GM23338 (cell line): ENCODE results near the gene AGAP1. TPM values are rescaled to one million over a fixed set of nuclear protein-coding genes. Genes with fewer than 3 reads are reported as not detected.
A peak's percentile ranks its signal among the peaks of the same experiment; 100 is the strongest.

Experiments
- ATAC-seq: fragments of 200-7000 bp; cut with Tn5 transposase; 3 replicates; pipeline ENCODE4 v1.9.1; 2020
- DNase-seq: peaks from one replicate; pipeline ENCODE4 v3.0.0-alpha.2; 2015; ENCODE audit warnings: low spot score
- H2AFZ ChIP-seq: fragments of 200-600 bp; sonication (generic); 2 replicates; pipeline ENCODE4 v1.8.0; 2016; ENCODE audit warnings: antibody characterized with exemption, mild to moderate bottlenecking, moderate library complexity
- H3F3A ChIP-seq: fragments of 200-600 bp; sonication (generic); replicated peaks from 2 replicates; pipeline ENCODE4 v1.8.0; 2017; ENCODE audit warnings: antibody characterized with exemption, mixed run types, low read depth
- H3K27ac ChIP-seq: fragments of 200-600 bp; sonication (generic); 2 replicates; pipeline ENCODE4 v1.6.1; 2016; ENCODE audit warnings: low read depth
- H3K27me3 ChIP-seq: fragments of 200-600 bp; sonication (generic); 2 replicates; pipeline ENCODE4 v1.8.0; 2016; ENCODE audit warnings: mild to moderate bottlenecking, mixed run types, moderate library complexity; ENCODE audit not compliant: insufficient read depth
- H3K36me3 ChIP-seq: fragments of 200-600 bp; sonication (generic); 2 replicates; pipeline ENCODE4 v1.8.0; 2016; ENCODE audit warnings: mild to moderate bottlenecking; ENCODE audit not compliant: insufficient read depth
- H3K4me1 ChIP-seq: fragments of 200-600 bp; sonication (generic); 2 replicates; pipeline ENCODE4 v1.8.0; 2016; ENCODE audit warnings: mild to moderate bottlenecking, moderate library complexity; ENCODE audit not compliant: insufficient read depth
- H3K4me2 ChIP-seq: fragments of 200-600 bp; sonication (generic); 2 replicates; pipeline ENCODE4 v1.7.1; 2017; ENCODE audit warnings: mixed run types
- H3K4me3 ChIP-seq: fragments of 200-600 bp; sonication (generic); 2 replicates; pipeline ENCODE4 v1.6.1; 2016; ENCODE audit warnings: mixed run types
- H3K79me2 ChIP-seq: fragments of 200-600 bp; sonication (generic); replicated peaks from 2 replicates; pipeline ENCODE4 v1.8.0; 2017; ENCODE audit warnings: mild to moderate bottlenecking; ENCODE audit not compliant: insufficient read depth
- H3K9me2 ChIP-seq: fragments of 200-600 bp; sonication (generic); 2 replicates; pipeline ENCODE4 v1.8.0; 2017; ENCODE audit not compliant: insufficient read depth
- H4K20me1 ChIP-seq: fragments of 200-600 bp; sonication (generic); replicated peaks from 2 replicates; pipeline ENCODE4 v1.8.0; 2017; ENCODE audit warnings: mild to moderate bottlenecking; ENCODE audit not compliant: insufficient read depth
- H3K27ac Mint-ChIP-seq: 2 replicates; pipeline ENCODE4 v1.8.0; 2020; ENCODE audit warnings: inconsistent platforms, mild to moderate bottlenecking, moderate library complexity, mixed read lengths
- H3K27me3 Mint-ChIP-seq: 3 replicates; pipeline ENCODE4 v1.8.0; 2022; ENCODE audit warnings: low read depth, mild to moderate bottlenecking, moderate library complexity, mixed read lengths, inconsistent platforms; ENCODE audit not compliant: insufficient read depth, poor library complexity
- H3K36me3 Mint-ChIP-seq: 3 replicates; pipeline ENCODE4 v1.8.0; 2021; ENCODE audit warnings: low read depth, mild to moderate bottlenecking, inconsistent platforms, moderate library complexity, mixed read lengths
- H3K4me1 Mint-ChIP-seq: 3 replicates; pipeline ENCODE4 v1.8.0; 2020; ENCODE audit warnings: mild to moderate bottlenecking, inconsistent platforms, mixed read lengths
- H3K4me3 Mint-ChIP-seq: 3 replicates; pipeline ENCODE4 v1.8.0; 2021; ENCODE audit warnings: moderate library complexity, mild to moderate bottlenecking, inconsistent platforms, mixed read lengths
- H3K9me3 Mint-ChIP-seq: 3 replicates; pipeline ENCODE4 v1.8.0; 2020; ENCODE audit warnings: moderate library complexity, mild to moderate bottlenecking, inconsistent platforms, mixed read lengths
- CREB1 ChIP-seq: fragments of 250-450 bp; sonication (Bioruptor Pico); IDR thresholded peaks from 2 replicates; pipeline ENCODE4 v1.5.0; 2020; ENCODE audit warnings: low read depth, mild to moderate bottlenecking, moderate library complexity
- CTCF ChIP-seq, 2 experiments: fragments of 200-600 bp in 1 of 2; sonication (generic) in 1 of 2; conservative IDR thresholded peaks; 2 replicates each; pipeline versions ENCODE4 v1.5.1 to v1.6.1; 2016 to 2017; ENCODE audit warnings: antibody characterized with exemption in 2 of 2, low read depth in 2 of 2, mild to moderate bottlenecking in 2 of 2, moderate library complexity in 1 of 2
- EZH2phosphoT487 ChIP-seq: fragments of 200-600 bp; sonication (generic); IDR thresholded peaks from one replicate; pipeline ENCODE4 v1.8.1; 2018; ENCODE audit warnings: antibody characterized with exemption; ENCODE audit not compliant: unreplicated experiment
- JUNB ChIP-seq: IDR thresholded peaks from one replicate; pipeline ENCODE4 v1.6.1; 2016; ENCODE audit warnings: antibody characterized with exemption; ENCODE audit not compliant: unreplicated experiment
- NANOG ChIP-seq: IDR thresholded peaks from 2 replicates; pipeline ENCODE4 v1.6.1; 2016; ENCODE audit warnings: antibody characterized with exemption, borderline replicate concordance
- POLR2AphosphoS5 ChIP-seq: IDR thresholded peaks from 2 replicates; pipeline ENCODE4 v1.6.1; 2016; ENCODE audit warnings: antibody characterized with exemption, low read depth
- ZNF114 ChIP-seq: fragments of 250-450 bp; sonication (Bioruptor Pico); IDR thresholded peaks from 2 replicates; pipeline ENCODE4 v1.5.0; 2020; ENCODE audit warnings: mild to moderate bottlenecking, moderate library complexity
- ZNF331 ChIP-seq: fragments of 250-450 bp; sonication (Bioruptor Pico); IDR thresholded peaks from 2 replicates; pipeline ENCODE4 v1.5.0; 2020; ENCODE audit warnings: low read depth, mild to moderate bottlenecking, moderate library complexity
- polyA plus RNA-seq: library from polyadenylated mRNA; unstranded; fragments of >200 nt; fragmentation: Nextera tagmentation; extraction: Ambion mirVana; gene quantifications from 2 replicates; pipeline ENCODE4 v1.2.1, GENCODE V29; 2016
- total RNA-seq: library from RNA; depleted of rRNA; stranded (reverse); fragments of >200 nt; shearing (Covaris generic); gene quantifications from 2 replicates; pipeline ENCODE4 v1.2.3, GENCODE V29; 2014
- TF ChIP-seq, protein P1 (sequence below): IDR thresholded peaks from 2 replicates; pipeline ENCODE4 v1.6.1; 2016; ENCODE audit warnings: antibody characterized with exemption
- TF ChIP-seq, protein P2 (sequence below): IDR thresholded peaks from one replicate; pipeline ENCODE4 v1.6.1; 2018; ENCODE audit warnings: antibody characterized with exemption; ENCODE audit not compliant: unreplicated experiment

AGAP1 gene
- total and polyA plus RNA-seq, 2 experiments from 2014 or later = 13.3 to 27.9 TPM

GRCh38 chr2:235471186-235471747 is 22.6 kb upstream of the AGAP1 start:
- no peak overlapping the region for H3K27ac Mint-ChIP-seq
- TF ChIP-seq ZNF331 (CRISPR knock-in tag) (no peak), EZH2phosphoT487 (no peak)
- TF ChIP-seq, protein P1, sequence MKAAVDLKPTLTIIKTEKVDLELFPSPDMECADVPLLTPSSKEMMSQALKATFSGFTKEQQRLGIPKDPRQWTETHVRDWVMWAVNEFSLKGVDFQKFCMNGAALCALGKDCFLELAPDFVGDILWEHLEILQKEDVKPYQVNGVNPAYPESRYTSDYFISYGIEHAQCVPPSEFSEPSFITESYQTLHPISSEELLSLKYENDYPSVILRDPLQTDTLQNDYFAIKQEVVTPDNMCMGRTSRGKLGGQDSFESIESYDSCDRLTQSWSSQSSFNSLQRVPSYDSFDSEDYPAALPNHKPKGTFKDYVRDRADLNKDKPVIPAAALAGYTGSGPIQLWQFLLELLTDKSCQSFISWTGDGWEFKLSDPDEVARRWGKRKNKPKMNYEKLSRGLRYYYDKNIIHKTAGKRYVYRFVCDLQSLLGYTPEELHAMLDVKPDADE = no peak
- TF ChIP-seq, protein P2, sequence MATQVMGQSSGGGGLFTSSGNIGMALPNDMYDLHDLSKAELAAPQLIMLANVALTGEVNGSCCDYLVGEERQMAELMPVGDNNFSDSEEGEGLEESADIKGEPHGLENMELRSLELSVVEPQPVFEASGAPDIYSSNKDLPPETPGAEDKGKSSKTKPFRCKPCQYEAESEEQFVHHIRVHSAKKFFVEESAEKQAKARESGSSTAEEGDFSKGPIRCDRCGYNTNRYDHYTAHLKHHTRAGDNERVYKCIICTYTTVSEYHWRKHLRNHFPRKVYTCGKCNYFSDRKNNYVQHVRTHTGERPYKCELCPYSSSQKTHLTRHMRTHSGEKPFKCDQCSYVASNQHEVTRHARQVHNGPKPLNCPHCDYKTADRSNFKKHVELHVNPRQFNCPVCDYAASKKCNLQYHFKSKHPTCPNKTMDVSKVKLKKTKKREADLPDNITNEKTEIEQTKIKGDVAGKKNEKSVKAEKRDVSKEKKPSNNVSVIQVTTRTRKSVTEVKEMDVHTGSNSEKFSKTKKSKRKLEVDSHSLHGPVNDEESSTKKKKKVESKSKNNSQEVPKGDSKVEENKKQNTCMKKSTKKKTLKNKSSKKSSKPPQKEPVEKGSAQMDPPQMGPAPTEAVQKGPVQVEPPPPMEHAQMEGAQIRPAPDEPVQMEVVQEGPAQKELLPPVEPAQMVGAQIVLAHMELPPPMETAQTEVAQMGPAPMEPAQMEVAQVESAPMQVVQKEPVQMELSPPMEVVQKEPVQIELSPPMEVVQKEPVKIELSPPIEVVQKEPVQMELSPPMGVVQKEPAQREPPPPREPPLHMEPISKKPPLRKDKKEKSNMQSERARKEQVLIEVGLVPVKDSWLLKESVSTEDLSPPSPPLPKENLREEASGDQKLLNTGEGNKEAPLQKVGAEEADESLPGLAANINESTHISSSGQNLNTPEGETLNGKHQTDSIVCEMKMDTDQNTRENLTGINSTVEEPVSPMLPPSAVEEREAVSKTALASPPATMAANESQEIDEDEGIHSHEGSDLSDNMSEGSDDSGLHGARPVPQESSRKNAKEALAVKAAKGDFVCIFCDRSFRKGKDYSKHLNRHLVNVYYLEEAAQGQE = peak; percentile 51
- Histone ChIP-seq H3K27me3 (no peaks in the 10 kb centered on the region), H4K20me1 (no peaks in the 10 kb centered on the region), H3K79me2 (no peaks in the 10 kb centered on the region), H2AFZ (no peak overlapping the region), H3K4me2 (no peak overlapping the region), H3K27ac (no peak overlapping the region), H3F3A (no peaks in the 10 kb centered on the region), H3K9me2 (no peaks in the 10 kb centered on the region), H3K4me3 (no peak overlapping the region), H3K36me3 (no peaks in the 10 kb centered on the region; the same call in 1 of the 2 replicates), H3K4me1 (no peaks in the 10 kb centered on the region)
- H3K9me3 Mint-ChIP-seq = no peaks in the 10 kb centered on the region; the same call in 2 of the 3 replicates
- DNase-seq (no peak), ATAC-seq (no peak)
- peaks cover 2% of the 10 kb centered on the region for H3K27me3 Mint-ChIP-seq
- peaks cover 11% of the 10 kb centered on the region; the same call in 2 of the 3 replicates for H3K4me1 Mint-ChIP-seq
- H3K36me3 Mint-ChIP-seq = no peaks in the 10 kb centered on the region
- no peak overlapping the region for H3K4me3 Mint-ChIP-seq

DNA sequence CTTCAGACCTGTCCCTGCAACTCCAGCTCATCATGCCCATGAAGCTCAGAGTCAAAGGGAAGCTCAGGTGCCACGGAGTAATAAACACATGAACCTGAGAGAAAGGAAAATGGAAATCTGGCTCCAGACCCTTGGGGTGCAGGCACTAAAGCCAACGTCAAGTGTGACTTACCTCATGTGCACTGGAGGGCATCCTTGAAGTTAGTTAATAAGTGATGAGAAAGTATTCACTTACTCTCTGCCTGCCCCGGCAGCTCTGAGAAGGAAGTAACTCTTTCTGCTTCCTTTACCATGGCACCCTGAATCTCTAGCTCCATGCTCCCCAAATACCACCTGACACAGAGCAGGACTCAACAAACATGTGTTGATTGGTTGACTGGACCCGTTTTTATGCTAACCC is 21.4 kb upstream of the AGAP1 start:
- Mint-ChIP-seq H3K9me3 (no peaks in the 10 kb centered on the region; the same call in 2 of the 3 replicates), H3K27ac (no peak overlapping the region)
- TF ChIP-seq EZH2phosphoT487 (no peak), CTCF (conservative IDR thresholded peaks at IDR 0.05; ENCODE audit: low read depth in 2 of 2) (no peak), ZNF331 (CRISPR knock-in tag) (no peak), POLR2AphosphoS5 (no peak), NANOG (no peak), JUNB (no peak), CREB1 (CRISPR knock-in tag) (no peak), ZNF114 (CRISPR knock-in tag) (no peak)
- TF ChIP-seq, protein P1 = no peak
- TF ChIP-seq, protein P2 = no peak

More for the DNA sequence above, 21.4 kb upstream of the AGAP1 start:
- peaks cover 11% of the 10 kb centered on the region; the same call in 2 of the 3 replicates for H3K4me1 Mint-ChIP-seq
- no peaks in the 10 kb centered on the region for H3K4me1 ChIP-seq
- no peaks in the 10 kb centered on the region for H3K27me3 ChIP-seq
- no peak overlapping the region for H3K27ac ChIP-seq
- ATAC-seq (no peak), DNase-seq (no peak)
- H3K79me2 ChIP-seq = no peaks in the 10 kb centered on the region
- no peaks in the 10 kb centered on the region for H4K20me1 ChIP-seq
- H3K36me3 Mint-ChIP-seq = no peaks in the 10 kb centered on the region
- no peak overlapping the region for H3K4me3 ChIP-seq
- H3K4me2 ChIP-seq = no peak overlapping the region
- H2AFZ ChIP-seq = no peak overlapping the region
- H3K36me3 ChIP-seq = no peaks in the 10 kb centered on the region; the same call in 1 of the 2 replicates
- H3K9me2 ChIP-seq = no peaks in the 10 kb centered on the region
- H3F3A ChIP-seq = no peaks in the 10 kb centered on the region
- peaks cover 2% of the 10 kb centered on the region for H3K27me3 Mint-ChIP-seq
- H3K4me3 Mint-ChIP-seq = no peak overlapping the region
